ENCODE data around the gene BACH2. TPM values are rescaled to one million over a fixed set of nuclear protein-coding genes. Genes with fewer than 3 reads are reported as not detected.

BACH2 gene
- polyA plus RNA-seq, 1 of the 3 experiments (the other 2 are of a cell fraction) = 0.46 TPM

- Histone ChIP-seq H3K9me3 (no peaks in the 10 kb centered on the region), H3K9ac (no peak overlapping the region), H3K4me2 (no peak overlapping the region), H3F3A (replicated peaks; ENCODE audit: insufficient read depth) (peaks cover 6% of the 10 kb centered on the region), H3K9me2 (no peaks in the 10 kb centered on the region), H3K4me1 (ENCODE audit: control insufficient read depth in 1 of 2, insufficient read depth in 2 of 2, low read depth in 1 of 2, low read length in 1 of 2) (peaks cover 3 to 13% of the 10 kb centered on the region in 2 experiments; a peak in 3 of 4 replicates), H3K27me3 (ENCODE audit: insufficient read depth) (no peaks in the 10 kb centered on the region), H3K4me3 (ENCODE audit: low read depth in 2 of 2, low read length in 1 of 2) (no peak overlapping the region), H3K79me2 (ENCODE audit: insufficient read depth) (no peaks in the 10 kb centered on the region), H2AFZ (ENCODE audit: low read depth) (no peak overlapping the region), H4K20me1 (ENCODE audit: insufficient read depth) (no peaks in the 10 kb centered on the region), H3K36me3 (replicated peaks in 1 of 2; ENCODE audit: control insufficient read depth in 1 of 2, insufficient read depth in 2 of 2, low read length in 1 of 2) (no peaks in the 10 kb centered on the region), H3K27ac (ENCODE audit: low read depth in 2 of 2, low read length in 1 of 2) (no peak overlapping the region)
- TF ChIP-seq YY1 (IDR thresholded peaks at IDR 0.05; ENCODE audit: low read depth) = no peak
- 81% methylated on average over 7 of the region's 7 CpGs for WGBS (ENCODE audit: low lambda C conversion rate)
- ChIA-PET CTCF (interaction anchor here (1.1 kb wide), 1 partner anchor 9 kb away, joined by 3 read pairs; no protein-coding TSS in a partner anchor), POLR2A (no interaction called here)
- no peak for DNase-seq
These were observed 252.3 kb downstream of the BACH2 start for GRCh38 chr6:90044182-90044832.

GRCh38 chr6:90040931-90041330, 255.7 kb downstream of the BACH2 start:
- ChIA-PET CTCF (no interaction called here), POLR2A (no interaction called here)
- no peaks in the 10 kb centered on the region for H3K79me2 ChIP-seq (ENCODE audit: insufficient read depth)
- H3K9me3 ChIP-seq = no peaks in the 10 kb centered on the region
- no peaks in the 10 kb centered on the region for H3K36me3 ChIP-seq (replicated peaks in 1 of 2; ENCODE audit: control insufficient read depth in 1 of 2, insufficient read depth in 2 of 2, low read length in 1 of 2)
- peaks cover 6% of the 10 kb centered on the region for H3F3A ChIP-seq (replicated peaks; ENCODE audit: insufficient read depth)
- 88% methylated on average over 4 of the region's 4 CpGs for WGBS (ENCODE audit: low lambda C conversion rate)
- DNase-seq = no peak
- no peaks in the 10 kb centered on the region for H4K20me1 ChIP-seq (ENCODE audit: insufficient read depth)
- no peaks in the 10 kb centered on the region for H3K9me2 ChIP-seq
- no peak overlapping the region for H2AFZ ChIP-seq (ENCODE audit: low read depth)
- no peak overlapping the region for H3K4me3 ChIP-seq (ENCODE audit: low read depth in 2 of 2, low read length in 1 of 2)
- H3K27ac ChIP-seq (ENCODE audit: low read depth in 2 of 2, low read length in 1 of 2) = no peak overlapping the region
- H3K4me1 ChIP-seq (ENCODE audit: control insufficient read depth in 1 of 2, insufficient read depth in 2 of 2, low read depth in 1 of 2, low read length in 1 of 2) = peaks cover 3 to 13% of the 10 kb centered on the region in 2 experiments; a peak in 3 of 4 replicates
- no peaks in the 10 kb centered on the region for H3K27me3 ChIP-seq (ENCODE audit: insufficient read depth)
- no peak overlapping the region for H3K4me2 ChIP-seq
- no peak overlapping the region for H3K9ac ChIP-seq
- no peak for TF ChIP-seq FOSL2 (IDR thresholded peaks at IDR 0.05; ENCODE audit: borderline replicate concordance, low read depth)
- no peak for TF ChIP-seq IRF3 (IDR thresholded peaks at IDR 0.05; ENCODE audit: low read depth, low read length)
- no peak for TF ChIP-seq RCOR1 (IDR thresholded peaks at IDR 0.05; ENCODE audit: low read length)
- no peak for TF ChIP-seq RXRA (IDR thresholded peaks at IDR 0.05; ENCODE audit: borderline replicate concordance, low read depth)
- no peak for TF ChIP-seq PBX3 (IDR thresholded peaks at IDR 0.05)
- TF ChIP-seq USF1 (IDR thresholded peaks at IDR 0.05; ENCODE audit: borderline replicate concordance, low read depth) = no peak
- no peak for TF ChIP-seq USF2 (IDR thresholded peaks at IDR 0.05; ENCODE audit: borderline replicate concordance, low read depth, low read length)
- no peak for TF ChIP-seq YY1 (IDR thresholded peaks at IDR 0.05; ENCODE audit: low read depth)
- TF ChIP-seq JUND (IDR thresholded peaks at IDR 0.05) = no peak
- no peak for TF ChIP-seq GABPA (IDR thresholded peaks at IDR 0.05; ENCODE audit: low read depth)
- no peak for TF ChIP-seq NFIC (IDR thresholded peaks at IDR 0.05; ENCODE audit: borderline replicate concordance)
- TF ChIP-seq CHD2 (IDR thresholded peaks at IDR 0.05; ENCODE audit: low read length, partially characterized antibody) = no peak
- TF ChIP-seq EP300 (IDR thresholded peaks at IDR 0.05; ENCODE audit: borderline replicate concordance in 1 of 2, low read depth in 1 of 2, low read length in 1 of 2) = no peak
- no peak for TF ChIP-seq CTCF (IDR thresholded peaks at IDR 0.05)
- no peak for TF ChIP-seq SIN3A (IDR thresholded peaks at IDR 0.05; ENCODE audit: borderline replicate concordance, low read depth, low read length)
- no peak for TF ChIP-seq MAX (IDR thresholded peaks at IDR 0.05; ENCODE audit: low read depth)
- TF ChIP-seq SMC3 (IDR thresholded peaks at IDR 0.05; ENCODE audit: low read depth, low read length) = no peak
- TF ChIP-seq GATA2 (CRISPR knock-in tag; IDR thresholded peaks at IDR 0.05) = no peak
- no peak for TF ChIP-seq ZBTB33 (IDR thresholded peaks at IDR 0.05; ENCODE audit: borderline replicate concordance, low read depth)

Measured in SK-N-SH (cell line).